HepG2 (cell line): Measurements from ENCODE around the gene FKBP8. TPM values are rescaled to one million over a fixed set of nuclear protein-coding genes. Genes with fewer than 3 reads are reported as not detected.

Experiments
- DRAP1 ChIP-seq: IDR thresholded peaks from 2 replicates; pipeline ENCODE4 v1.6.1; 2016; ENCODE audit warnings: missing genetic modification reagents, missing compliant biosample characterization
- ELK4 ChIP-seq: sonication (generic); formaldehyde crosslinking; IDR thresholded peaks from 2 replicates; pipeline ENCODE4 v1.9.0; 2021; ENCODE audit warnings: missing genetic modification reagents, borderline replicate concordance
- GATAD2A ChIP-seq: IDR thresholded peaks from 2 replicates; pipeline ENCODE4 v1.6.1; 2016
- NR2F1 ChIP-seq, 2 experiments: fragments of 450-650 bp in 1 of 2; formaldehyde crosslinking in 1 of 2; IDR thresholded peaks; 2 replicates each; pipeline versions ENCODE4 v1.5.0 to v1.6.1; 2016 to 2020; ENCODE audit warnings: mild to moderate bottlenecking in 1 of 2, missing compliant biosample characterization in 1 of 2, missing genetic modification reagents in 1 of 2, moderate library complexity in 1 of 2
- ZFP91 ChIP-seq: sonication (generic); formaldehyde crosslinking; IDR thresholded peaks from 2 replicates; pipeline ENCODE4 v1.9.0; 2022; ENCODE audit warnings: missing genetic modification reagents, mild to moderate bottlenecking, borderline replicate concordance
- ZHX1 ChIP-seq: sonication (generic); formaldehyde crosslinking; IDR thresholded peaks from 2 replicates; pipeline ENCODE4 v1.8.1; 2022; ENCODE audit warnings: low read depth, mild to moderate bottlenecking, missing genetic modification reagents
- polyA plus RNA-seq, 8 experiments: library from polyadenylated mRNA; depleted of rRNA in 3 of 8; stranded (reverse) in 7 of 8; unstranded in 1 of 8; fragments of >200 nt; fragmentation: Illumina TruSeq in 4 of 8; extraction: Trizol in 4 of 8; gene quantifications; 2 replicates each; pipeline versions ENCODE4 v1.2.1 to v1.2.3, GENCODE V29; 2011 to 2016; ENCODE audit warnings: low read depth in 4 of 8, missing spikeins in 1 of 8, mixed read lengths in 1 of 8; ENCODE audit not compliant: insufficient read depth in 1 of 8
- total RNA-seq, 5 experiments: library from RNA; depleted of rRNA; stranded (reverse); fragments of >200 nt; fragmentation: Illumina TruSeq; extraction: Trizol; gene quantifications; 2 replicates each; pipeline ENCODE4 v1.2.3, GENCODE V29; 2016; ENCODE audit warnings: low read depth in 1 of 5

Gene FKBP8
- total and polyA plus RNA-seq, 2 of the 13 experiments (the other 11 are each of a cell fraction or from before 2014, with no cell fraction given): 81.7 to 93.9 TPM

GRCh38 chr19:18542941-18543813 is at the start of gene FKBP8 (continued):
- TF ChIP-seq ZFP91 (CRISPR knock-in tag): peak; percentile 99
- no peak for TF ChIP-seq ZHX1 (CRISPR knock-in tag)
- no peak for TF ChIP-seq ELK4 (CRISPR knock-in tag)
- 0 out of 2 replicates have a peak, but pooled peaks have one; percentile 30 for TF ChIP-seq DRAP1 (CRISPR knock-in tag)
- no peak for TF ChIP-seq GATAD2A (CRISPR knock-in tag)
- TF ChIP-seq NR2F1 (CRISPR knock-in tag; IDR thresholded peaks at IDR 0.05): no peak
- TF ChIP-seq, all 625 proteins: peak for 21
